Neural cell (in vitro differentiated cells): ENCODE data around the gene GNA15.

Source experiments
- CTCF ChIP-seq: fragments of 450-650 bp; IDR thresholded peaks from 2 replicates; pipeline ENCODE4 v1.5.1; 2014; ENCODE audit warnings: antibody characterized with exemption, mild to moderate bottlenecking, moderate library complexity; ENCODE audit not compliant: poor library complexity, severe bottlenecking
- EZH2 ChIP-seq: fragments of 200-600, 300-800 bp; shearing (Covaris generic), sonication (generic); IDR thresholded peaks from 2 replicates; pipeline ENCODE4 v1.6.1; 2014; ENCODE audit warnings: antibody characterized with exemption, low read length, borderline replicate concordance, mild to moderate bottlenecking; ENCODE audit not compliant: insufficient read depth, poor library complexity, severe bottlenecking

DNA sequence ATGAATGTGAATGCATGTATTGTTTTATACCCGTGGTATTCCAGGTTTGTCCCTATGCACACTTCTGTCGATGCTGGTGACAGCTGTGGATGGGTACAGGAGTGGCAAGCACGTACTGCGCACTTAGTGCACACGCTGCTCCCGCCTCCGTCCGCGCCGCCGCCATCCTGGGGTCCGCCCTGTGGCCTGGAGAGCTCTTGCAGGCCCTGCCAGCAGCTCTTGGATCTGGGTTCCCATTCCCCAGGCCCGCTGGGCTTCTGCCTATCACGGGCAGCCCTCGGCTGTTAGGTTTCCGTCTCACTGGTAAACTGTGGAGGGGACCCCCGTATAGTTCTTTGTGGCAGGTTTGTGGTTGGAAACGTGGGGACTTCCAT, 37.7 kb upstream of the GNA15 start:
- no peak for TF ChIP-seq CTCF
- no peak for TF ChIP-seq EZH2
